GM10847 (cell line): ENCODE measurements around the gene CLMN.

Experiments
- POLR2A ChIP-seq: IDR thresholded peaks from 2 replicates; pipeline ENCODE4 v1.6.1; 2011; ENCODE audit not compliant: insufficient read length; ENCODE audit errors: extremely low read depth

Gene CLMN

GRCh38 chr14:95200404-95200803, 119.3 kb downstream of the CLMN start:
- TF ChIP-seq POLR2A: no peak

- TF ChIP-seq POLR2A: no peak
These were observed 120.3 kb downstream of the CLMN start for GRCh38 chr14:95199298-95199983.

GRCh38 chr14:95198320-95198719, 121.4 kb downstream of the CLMN start:
- TF ChIP-seq POLR2A: no peak

GRCh38 chr14:95197551-95197950, 122.2 kb downstream of the CLMN start:
- TF ChIP-seq POLR2A: no peak

GRCh38 chr14:95196826-95197545, 122.7 kb downstream of the CLMN start:
- TF ChIP-seq POLR2A: no peak

GRCh38 chr14:95196268-95196667, 123.4 kb downstream of the CLMN start:
- TF ChIP-seq POLR2A: no peak

DNA sequence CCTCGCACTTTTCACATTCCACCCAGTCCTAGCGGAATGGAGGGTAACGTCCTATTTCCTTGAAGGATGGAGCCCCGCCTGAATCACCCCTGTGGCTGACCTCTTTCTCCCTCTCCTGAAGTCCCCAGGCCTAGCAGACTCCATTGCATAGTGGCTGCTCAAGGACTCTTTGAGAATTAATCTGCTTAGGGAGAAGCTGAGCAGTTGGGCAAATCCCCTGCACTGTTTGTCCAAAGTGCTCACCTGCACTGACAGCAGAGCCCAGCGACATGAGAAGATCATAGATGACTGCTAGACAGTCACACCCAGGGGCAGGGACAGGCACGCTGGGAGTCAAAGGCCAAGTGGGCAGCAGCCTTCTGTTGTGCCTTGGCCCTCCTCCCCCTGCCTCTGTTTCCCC, 124.7 kb downstream of the CLMN start:
- TF ChIP-seq POLR2A: no peak

- no peak for TF ChIP-seq POLR2A
These were observed 126.6 kb downstream of the CLMN start for GRCh38 chr14:95193081-95193480.

GRCh38 chr14:95192311-95192710, 127.4 kb downstream of the CLMN start:
- no peak for TF ChIP-seq POLR2A

DNA sequence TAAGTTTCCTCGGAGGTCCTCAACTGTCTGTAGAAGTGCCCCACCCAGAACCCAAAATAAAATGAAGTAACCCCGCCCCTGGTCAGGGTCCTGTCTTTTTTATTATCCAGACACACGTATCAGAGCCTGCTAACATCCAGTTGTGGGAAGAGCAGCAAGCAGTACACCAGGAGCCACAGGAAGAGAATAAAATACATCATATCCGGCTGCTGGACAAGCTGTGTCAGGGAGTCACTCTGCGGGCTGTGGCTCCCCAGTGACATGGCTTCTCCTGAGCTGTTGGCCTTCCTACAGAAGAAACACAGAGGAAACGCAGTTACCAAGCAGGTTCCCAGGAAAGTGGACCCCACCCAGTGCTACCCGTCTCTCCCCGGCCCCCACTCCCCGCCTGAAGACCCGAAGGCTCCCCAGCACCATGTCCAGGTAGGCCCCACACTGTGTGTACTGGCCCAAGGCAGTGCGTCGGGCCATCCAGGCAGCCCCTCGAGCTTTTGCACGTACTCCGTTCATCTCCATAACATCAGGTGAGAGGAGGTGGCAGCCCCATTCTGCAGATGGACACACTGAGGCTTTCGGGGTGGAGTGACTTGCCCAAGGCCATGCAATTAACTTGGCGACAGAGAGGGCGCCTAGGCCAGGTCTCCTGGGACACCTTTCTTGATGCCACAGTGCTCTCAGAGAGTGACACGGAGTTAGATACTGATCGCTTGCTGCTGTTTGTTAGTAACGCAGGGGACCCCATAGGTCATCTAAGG, 128.1 kb downstream of the CLMN start:
- no peak for TF ChIP-seq POLR2A

DNA sequence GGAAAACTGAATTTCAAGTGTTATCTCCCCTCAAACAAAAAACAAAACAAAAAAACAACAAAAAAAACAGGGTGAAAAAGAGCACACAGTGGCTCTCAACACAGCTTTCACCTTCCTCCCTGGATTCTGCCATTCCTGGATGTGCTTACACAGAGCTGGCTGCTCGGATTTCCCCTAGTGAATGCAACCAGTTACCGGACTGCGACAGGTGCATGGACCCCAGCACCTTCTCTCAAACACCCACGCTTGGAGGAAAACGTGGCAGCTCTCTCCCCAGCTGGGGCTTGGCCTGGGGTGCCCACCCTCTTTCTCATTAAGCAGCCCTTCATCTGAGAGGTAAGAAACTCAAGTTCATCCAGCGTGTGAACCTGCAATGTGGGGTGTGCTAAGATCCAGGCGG, 128.9 kb downstream of the CLMN start:
- TF ChIP-seq POLR2A: no peak

DNA sequence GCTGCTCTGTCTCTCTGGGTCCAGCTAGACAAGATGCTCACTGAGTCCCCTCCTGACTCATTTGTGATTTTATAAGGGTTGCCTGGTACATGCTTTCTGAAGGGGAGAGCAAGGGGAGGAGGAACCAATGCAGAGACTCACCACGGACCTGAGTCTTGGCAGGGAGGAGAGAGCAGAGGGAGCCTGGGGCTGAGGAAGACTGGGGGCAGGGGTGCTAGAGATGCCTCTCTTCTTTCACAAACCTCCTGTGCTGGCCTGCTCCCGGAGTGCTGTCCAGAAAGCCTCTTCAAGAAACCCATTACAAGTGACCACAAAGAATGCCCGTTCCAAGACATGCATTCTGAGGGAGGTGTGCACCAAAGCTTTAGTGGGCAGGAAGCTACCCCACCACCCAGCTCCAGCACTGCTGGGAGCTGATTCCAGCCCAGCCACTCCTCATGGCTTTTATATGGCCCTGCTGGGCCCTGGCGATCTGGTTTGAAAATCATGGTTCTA, 129.3 kb downstream of the CLMN start:
- no peak for TF ChIP-seq POLR2A

GRCh38 chr14:95189367-95190132, 130.2 kb downstream of the CLMN start:
- TF ChIP-seq POLR2A: no peak

DNA sequence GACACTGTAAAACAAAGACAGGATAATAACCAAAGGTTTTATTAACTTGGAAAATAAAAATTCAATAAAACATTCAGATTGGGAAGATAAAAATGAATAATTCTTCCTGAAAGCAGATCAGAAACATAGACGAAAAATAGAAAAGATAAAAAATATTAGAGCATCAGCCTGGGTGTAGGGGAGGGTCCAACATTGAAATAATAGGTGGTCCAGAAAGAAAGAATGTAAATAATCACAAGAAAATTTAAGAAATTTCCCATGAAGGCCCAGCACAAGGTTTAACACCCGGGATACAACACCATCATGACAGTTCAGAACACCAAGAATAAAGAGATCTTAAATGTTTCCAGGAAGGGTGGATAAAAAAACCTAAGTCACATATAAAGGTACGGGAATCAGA, 131.3 kb downstream of the CLMN start:
- no peak for TF ChIP-seq POLR2A

DNA sequence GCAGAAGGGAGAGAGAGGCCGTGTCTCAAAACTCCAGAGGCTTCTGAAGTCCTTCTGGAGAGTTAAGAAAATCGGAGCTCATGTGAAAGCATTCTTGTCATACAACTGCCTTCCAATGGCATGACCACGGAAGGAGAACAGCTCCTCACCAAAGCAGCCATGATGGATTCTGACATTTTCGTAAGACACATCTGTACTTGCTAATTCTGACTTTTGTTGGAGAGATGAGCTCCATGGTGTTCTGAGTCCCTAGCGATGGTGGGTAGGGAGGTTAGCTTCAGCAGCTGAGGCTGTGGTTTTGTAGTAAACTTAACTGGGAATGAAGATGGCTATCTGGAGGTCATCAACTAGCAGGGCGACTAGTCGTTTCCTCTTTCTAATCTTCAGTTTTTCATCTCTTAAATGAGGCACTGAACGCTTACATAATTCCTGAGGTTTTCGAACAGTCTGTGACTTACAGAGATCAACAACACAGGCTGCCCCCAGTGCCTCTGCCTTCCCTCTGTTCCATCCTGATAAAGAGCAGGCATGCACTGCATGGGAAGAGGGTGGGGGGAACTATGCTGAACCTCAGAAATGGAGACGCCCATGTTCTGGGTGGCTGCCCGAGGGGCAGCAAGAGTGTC, 133.8 kb downstream of the CLMN start:
- no peak for TF ChIP-seq POLR2A
